Transverse colon (tissue), 4 donors: ENCODE results near the gene RNF115. TPM values are rescaled to one million over a fixed set of nuclear protein-coding genes. Genes with fewer than 3 reads are reported as not detected.
"Not testable (repeated sequence)": the region's sequence is repeated elsewhere in the genome, so short reads cannot be mapped to it uniquely, and the experiment has no call there.

ENCODE experiments used
- DNase-seq: peaks from one replicate; pipeline ENCODE4 v3.0.0-alpha.2; 2019
- H3K27ac ChIP-seq, 4 donors: fragments of 200-600 bp; sonication (generic); 2 replicates each; pipeline ENCODE4 v1.5.1; 2016 to 2018; ENCODE audit warnings: inconsistent platforms in 4 of 4
- H3K27me3 ChIP-seq: fragments of 200-600 bp; sonication (generic); 2 replicates; pipeline ENCODE4 v1.5.1; 2017; ENCODE audit warnings: inconsistent platforms
- H3K36me3 ChIP-seq, 4 donors: fragments of 200-600 bp; sonication (generic); 2 replicates each; pipeline ENCODE4 v1.5.1; 2017 to 2019; ENCODE audit warnings: inconsistent platforms in 4 of 4
- H3K4me1 ChIP-seq, 4 donors: fragments of 200-600 bp; sonication (generic); 2 replicates each; pipeline ENCODE4 v1.5.1; 2017 to 2020; ENCODE audit warnings: inconsistent platforms in 4 of 4
- H3K4me3 ChIP-seq, 4 donors: fragments of 200-600 bp; sonication (generic); 1 replicate in 1 of 4; 2 replicates in 3 of 4; pipeline versions ENCODE4 v1.5.1 to v1.6.1; 2017 to 2019; ENCODE audit warnings: inconsistent platforms in 4 of 4
- H3K9me3 ChIP-seq, 2 donors: fragments of 200-600 bp; sonication (generic); 2 replicates each; pipeline ENCODE4 v1.5.1; 2017 to 2019; ENCODE audit warnings: inconsistent platforms in 2 of 2
- CTCF ChIP-seq, 5 experiments: fragments of 200-600 bp in 3 of 5; fragments of 450-650 bp in 2 of 5; sonication (generic) in 3 of 5; IDR thresholded peaks; 1 replicate in 2 of 5; 2 replicates in 3 of 5; pipeline ENCODE4 v1.5.1; 2016 to 2017; ENCODE audit warnings: antibody characterized with exemption in 5 of 5, inconsistent platforms in 3 of 5, mild to moderate bottlenecking in 2 of 5, moderate library complexity in 1 of 5
- EP300 ChIP-seq: sonication (generic); formaldehyde crosslinking; IDR thresholded peaks from one replicate; pipeline ENCODE4 v1.6.1; 2017; ENCODE audit warnings: antibody characterized with exemption, low read depth
- POLR2A ChIP-seq: fragments of 450-650 bp; IDR thresholded peaks from one replicate; pipeline ENCODE4 v1.6.1; 2016; ENCODE audit warnings: antibody characterized with exemption, mild to moderate bottlenecking, moderate library complexity
- POLR2AphosphoS5 ChIP-seq, 3 donors: sonication (generic); formaldehyde crosslinking; IDR thresholded peaks; one replicate each; pipeline ENCODE4 v1.6.1; 2016; ENCODE audit warnings: antibody characterized with exemption in 3 of 3
- WGBS, 2 donors: methylation state at CpG; one replicate each; pipeline ENCODE4 v1.1.5; 2018; ENCODE audit warnings: low coverage in 1 of 2; 5-methylcytosine and 5-hydroxymethylcytosine counted together
- in situ Hi-C, 4 donors: fragments of 200-750 bp; cut with MboI; loops; one replicate each; pipeline versions ENCODE4 v1.15.0 to v1.15.1; 2017; ENCODE audit warnings: low sequenced_read_pairs in 3 of 4, low pct_ligation_motif_present in 1 of 4, low pct_unique_long_range_greater_than_20kb in 1 of 4
- intact Hi-C: fragments of 100-400 bp; cut with DNase I; formaldehyde crosslinking; loops from one replicate; pipeline ENCODE4 v1.15.1; 2023; ENCODE audit warnings: low total_unique reads
- total RNA-seq, 4 donors: library from RNA; depleted of rRNA; stranded (reverse); fragments of >200 nt; gene quantifications; one replicate each; pipeline ENCODE4 v1.1.0, GENCODE V29; 2016

Gene RNF115
- total RNA-seq, 4 donors from 2014 or later, result 6.4 to 21.5 (median 13.3) TPM

- no peak for DNase-seq
- Histone ChIP-seq H3K9me3 (no peaks in the 10 kb centered on the region), H3K27ac (no peak within 1 kb of the TSS), H3K4me3 (no peak within 1 kb of the TSS), H3K36me3 (no peaks in the 10 kb centered on the region), H3K27me3 (peaks cover 17% of the 10 kb centered on the region), H3K4me1 (peaks cover 4 to 10% (median 8%) of the 10 kb centered on the region in 4 donors)
- TF ChIP-seq EP300 (no peak), POLR2A (no peak), CTCF (IDR thresholded peaks at IDR 0.05) (no peak), POLR2AphosphoS5 (IDR thresholded peaks at IDR 0.05) (no peak)
- intact Hi-C loops (no loop called here), in situ Hi-C loops (no loop called here)
- WGBS, 2 donors, result 76 to 78% methylated on average over 5 to 12 of the region's 12 CpGs
Observed at GRCh38 chr1:145719230-145720079, 104.4 kb downstream of the RNF115 start, which contains the start of gene CD160. Gene CD160, plus strand, starts transcription at chr1:145719499. Its CDS starts 8,829 bp downstream, at chr1:145728328.

GRCh38 chr1:145718465-145718864 lies 105.4 kb downstream of the RNF115 start:
- H3K4me3 ChIP-seq, H3K27ac ChIP-seq, intact Hi-C loops, DNase-seq, H3K9me3 ChIP-seq, H3K36me3 ChIP-seq, H3K4me1 ChIP-seq, in situ Hi-C loops: not testable (repeated sequence)
- H3K27me3 ChIP-seq, result peaks cover 17% of the 10 kb centered on the region
- WGBS, 2 donors, result 67 to 96% methylated on average over 2 to 5 of the region's 5 CpGs

- Histone ChIP-seq H3K4me1 (peaks cover 4 to 10% (median 8%) of the 10 kb centered on the region in 4 donors), H3K27ac (no peak overlapping the region), H3K9me3 (no peaks in the 10 kb centered on the region), H3K4me3 (no peak overlapping the region), H3K27me3 (peaks cover 17% of the 10 kb centered on the region), H3K36me3 (no peaks in the 10 kb centered on the region)
- no peak for DNase-seq
- TF ChIP-seq POLR2AphosphoS5 (IDR thresholded peaks at IDR 0.05) (no peak), EP300 (no peak), CTCF (IDR thresholded peaks at IDR 0.05) (no peak), POLR2A (no peak)
- WGBS, 2 donors, result 67% methylated on average over 1 of the region's 1 CpG; no CpG with 5 or more reads in 1 of the 2 donors
- in situ Hi-C loops, result no loop called here
- intact Hi-C loops, result no loop called here
Observed at GRCh38 chr1:145717833-145718232, 106.1 kb downstream of the RNF115 start.

- in situ Hi-C loops (no loop called here), intact Hi-C loops (no loop called here)
- WGBS, 2 donors, result 82% methylated on average over 10 of the region's 10 CpGs; no CpG with 5 or more reads in 1 of the 2 donors
- peaks cover 4 to 10% (median 8%) of the 10 kb centered on the region in 4 donors for H3K4me1 ChIP-seq
- DNase-seq, result no peak
- H3K27ac ChIP-seq, result no peak overlapping the region
- H3K27me3 ChIP-seq, result peaks cover 10% of the 10 kb centered on the region
- no peaks in the 10 kb centered on the region for H3K9me3 ChIP-seq
- H3K4me3 ChIP-seq, result no peak overlapping the region
- H3K36me3 ChIP-seq, result no peaks in the 10 kb centered on the region
- no peak for TF ChIP-seq POLR2AphosphoS5 (IDR thresholded peaks at IDR 0.05)
- no peak for TF ChIP-seq CTCF (IDR thresholded peaks at IDR 0.05)
- no peak for TF ChIP-seq POLR2A
- TF ChIP-seq EP300, result no peak
Observed at GRCh38 chr1:145716641-145717345, 107.1 kb downstream of the RNF115 start.
